GM12878 (cell line): ENCODE measurements around the gene DONSON. TPM values are rescaled to one million over a fixed set of nuclear protein-coding genes. Genes with fewer than 3 reads are reported as not detected.
A peak's percentile ranks its signal among the peaks of the same experiment; 100 is the strongest.

Experiments
- ESRRA ChIP-seq: IDR thresholded peaks from 2 replicates; pipeline ENCODE4 v1.6.1; 2012; ENCODE audit warnings: mild to moderate bottlenecking, low read length, improper control_type of control experiment
- IKZF1 ChIP-seq: fragments of 450-650 bp; conservative IDR thresholded peaks from 2 replicates; pipeline ENCODE4 v1.6.1; 2017; ENCODE audit warnings: antibody characterized with exemption, mild to moderate bottlenecking
- ZBTB40 ChIP-seq: fragments of 450-650 bp; IDR thresholded peaks from 2 replicates; pipeline ENCODE4 v1.6.1; 2016; ENCODE audit warnings: mild to moderate bottlenecking, moderate library complexity, borderline replicate concordance
- ZNF687 ChIP-seq: fragments of 450-650 bp; IDR thresholded peaks from 2 replicates; pipeline ENCODE4 v1.6.1; 2017; ENCODE audit warnings: mild to moderate bottlenecking, moderate library complexity
- polyA plus RNA-seq, 11 experiments: library from polyadenylated mRNA; depleted of rRNA in 4 of 11; unstranded in 6 of 11; stranded (reverse) in 5 of 11; fragments of >200 nt; fragmentation: Nextera tagmentation in 4 of 11; fragmentation: Illumina TruSeq in 1 of 11; extraction: Ambion mirVana in 4 of 11; extraction: Trizol in 1 of 11; gene quantifications; 1 replicate in 1 of 11; 2 replicates in 10 of 11; pipeline versions ENCODE4 v1.2.1 to v1.2.3, GENCODE V29; 2011 to 2016; ENCODE audit warnings: inconsistent platforms in 2 of 11, missing spikeins in 2 of 11, low read depth in 1 of 11
- total RNA-seq, 4 experiments: library from RNA; depleted of rRNA in 3 of 4; stranded (reverse); fragments of >200 nt in 3 of 4; fragmentation: Illumina TruSeq in 1 of 4; extraction: Trizol in 1 of 4; gene quantifications; 2 replicates each; pipeline versions ENCODE4 v1.2.1 to v1.2.3, GENCODE V29; 2013 to 2021
- TF ChIP-seq, protein P1 (sequence below): fragments of 450-650 bp; conservative IDR thresholded peaks from 2 replicates; pipeline ENCODE4 v1.6.1; 2017; ENCODE audit warnings: mild to moderate bottlenecking, moderate library complexity
- TF ChIP-seq, protein P2 (sequence below): fragments of 450-650 bp; IDR thresholded peaks from 2 replicates; pipeline ENCODE4 v1.6.1; 2016; ENCODE audit warnings: mild to moderate bottlenecking

Gene DONSON
- total and polyA plus RNA-seq, 10 of the 15 experiments (the other 5 are each of a cell fraction or from before 2014, with no cell fraction given) = 13.6 to 51.2 (median 32.2) TPM

- TF ChIP-seq, protein P1, sequence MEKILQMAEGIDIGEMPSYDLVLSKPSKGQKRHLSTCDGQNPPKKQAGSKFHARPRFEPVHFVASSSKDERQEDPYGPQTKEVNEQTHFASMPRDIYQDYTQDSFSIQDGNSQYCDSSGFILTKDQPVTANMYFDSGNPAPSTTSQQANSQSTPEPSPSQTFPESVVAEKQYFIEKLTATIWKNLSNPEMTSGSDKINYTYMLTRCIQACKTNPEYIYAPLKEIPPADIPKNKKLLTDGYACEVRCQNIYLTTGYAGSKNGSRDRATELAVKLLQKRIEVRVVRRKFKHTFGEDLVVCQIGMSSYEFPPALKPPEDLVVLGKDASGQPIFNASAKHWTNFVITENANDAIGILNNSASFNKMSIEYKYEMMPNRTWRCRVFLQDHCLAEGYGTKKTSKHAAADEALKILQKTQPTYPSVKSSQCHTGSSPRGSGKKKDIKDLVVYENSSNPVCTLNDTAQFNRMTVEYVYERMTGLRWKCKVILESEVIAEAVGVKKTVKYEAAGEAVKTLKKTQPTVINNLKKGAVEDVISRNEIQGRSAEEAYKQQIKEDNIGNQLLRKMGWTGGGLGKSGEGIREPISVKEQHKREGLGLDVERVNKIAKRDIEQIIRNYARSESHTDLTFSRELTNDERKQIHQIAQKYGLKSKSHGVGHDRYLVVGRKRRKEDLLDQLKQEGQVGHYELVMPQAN = peak; percentile 66
- peak; percentile 27 for TF ChIP-seq IKZF1
- TF ChIP-seq ZNF687 = peak; percentile 59; the same call in 1 of the 2 replicates
- TF ChIP-seq ZBTB40 = peak; percentile 65; the same call in 1 of the 2 replicates
- TF ChIP-seq, protein P2, sequence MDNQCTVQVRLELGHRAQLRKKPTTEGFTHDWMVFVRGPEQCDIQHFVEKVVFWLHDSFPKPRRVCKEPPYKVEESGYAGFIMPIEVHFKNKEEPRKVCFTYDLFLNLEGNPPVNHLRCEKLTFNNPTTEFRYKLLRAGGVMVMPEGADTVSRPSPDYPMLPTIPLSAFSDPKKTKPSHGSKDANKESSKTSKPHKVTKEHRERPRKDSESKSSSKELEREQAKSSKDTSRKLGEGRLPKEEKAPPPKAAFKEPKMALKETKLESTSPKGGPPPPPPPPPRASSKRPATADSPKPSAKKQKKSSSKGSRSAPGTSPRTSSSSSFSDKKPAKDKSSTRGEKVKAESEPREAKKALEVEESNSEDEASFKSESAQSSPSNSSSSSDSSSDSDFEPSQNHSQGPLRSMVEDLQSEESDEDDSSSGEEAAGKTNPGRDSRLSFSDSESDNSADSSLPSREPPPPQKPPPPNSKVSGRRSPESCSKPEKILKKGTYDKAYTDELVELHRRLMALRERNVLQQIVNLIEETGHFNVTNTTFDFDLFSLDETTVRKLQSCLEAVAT = no peak
- TF ChIP-seq ESRRA = no peak
- TF ChIP-seq, all 136 proteins: peak for 36
Measured at GRCh38 chr21:33541756-33542639, 46.5 kb downstream of the DONSON start, which contains the start of gene GART (continued).
